ENCODE results near the gene GNB1.

GRCh38 chr1:1764876-1765470 lies 125.9 kb downstream of the GNB1 start:
- TF ChIP-seq POLR2A (IDR thresholded peaks at IDR 0.05) (no peak), CTCF (IDR thresholded peaks at IDR 0.05) (no peak)

Data from upper lobe of left lung (tissue), 4 donors.